AG09309 (cell line): Measurements from ENCODE around the gene SLC35B1.
A peak's percentile ranks its signal among the peaks of the same experiment; 100 is the strongest.

Experiments
- DNase-seq: peaks from one replicate; pipeline ENCODE4 v3.0.0-alpha.2; 2010; ENCODE audit warnings: low read depth
- H3K4me3 ChIP-seq: 2 replicates; pipeline ENCODE4 v1.5.1; 2011; ENCODE audit warnings: mild to moderate bottlenecking, low read depth, low read length, moderate library complexity; ENCODE audit not compliant: control insufficient read depth
- TF ChIP-seq, protein P1 (sequence below): IDR thresholded peaks from 2 replicates; pipeline ENCODE4 v1.5.1; 2011; ENCODE audit warnings: mild to moderate bottlenecking, low read depth, low read length, inconsistent platforms; ENCODE audit not compliant: insufficient read depth, control insufficient read depth; ENCODE audit errors: missing control alignments

SLC35B1 gene

DNA sequence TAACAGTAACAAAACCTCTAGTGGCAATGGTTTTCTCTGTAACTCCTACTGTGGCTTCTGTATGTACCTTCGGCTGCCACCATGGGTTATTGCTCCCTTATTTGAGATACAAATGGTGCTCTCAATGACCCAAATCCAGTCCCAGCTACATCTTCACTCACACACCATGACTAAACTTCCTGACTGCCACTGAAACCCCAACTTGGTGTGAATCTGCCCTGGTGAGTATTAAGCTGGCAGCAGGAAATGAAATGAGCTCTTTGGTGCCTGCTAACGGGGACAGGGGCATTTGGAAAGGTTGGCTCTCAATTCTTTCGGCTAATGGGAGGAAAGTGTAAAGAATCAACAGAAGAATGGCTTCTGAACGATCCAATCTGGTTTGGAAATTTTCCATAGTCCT, 7.5 kb upstream of the SLC35B1 start:
- TF ChIP-seq, protein P1, sequence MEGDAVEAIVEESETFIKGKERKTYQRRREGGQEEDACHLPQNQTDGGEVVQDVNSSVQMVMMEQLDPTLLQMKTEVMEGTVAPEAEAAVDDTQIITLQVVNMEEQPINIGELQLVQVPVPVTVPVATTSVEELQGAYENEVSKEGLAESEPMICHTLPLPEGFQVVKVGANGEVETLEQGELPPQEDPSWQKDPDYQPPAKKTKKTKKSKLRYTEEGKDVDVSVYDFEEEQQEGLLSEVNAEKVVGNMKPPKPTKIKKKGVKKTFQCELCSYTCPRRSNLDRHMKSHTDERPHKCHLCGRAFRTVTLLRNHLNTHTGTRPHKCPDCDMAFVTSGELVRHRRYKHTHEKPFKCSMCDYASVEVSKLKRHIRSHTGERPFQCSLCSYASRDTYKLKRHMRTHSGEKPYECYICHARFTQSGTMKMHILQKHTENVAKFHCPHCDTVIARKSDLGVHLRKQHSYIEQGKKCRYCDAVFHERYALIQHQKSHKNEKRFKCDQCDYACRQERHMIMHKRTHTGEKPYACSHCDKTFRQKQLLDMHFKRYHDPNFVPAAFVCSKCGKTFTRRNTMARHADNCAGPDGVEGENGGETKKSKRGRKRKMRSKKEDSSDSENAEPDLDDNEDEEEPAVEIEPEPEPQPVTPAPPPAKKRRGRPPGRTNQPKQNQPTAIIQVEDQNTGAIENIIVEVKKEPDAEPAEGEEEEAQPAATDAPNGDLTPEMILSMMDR, result no peak
- DNase-seq, result no peak
- H3K4me3 ChIP-seq, result no peak overlapping the region

DNA sequence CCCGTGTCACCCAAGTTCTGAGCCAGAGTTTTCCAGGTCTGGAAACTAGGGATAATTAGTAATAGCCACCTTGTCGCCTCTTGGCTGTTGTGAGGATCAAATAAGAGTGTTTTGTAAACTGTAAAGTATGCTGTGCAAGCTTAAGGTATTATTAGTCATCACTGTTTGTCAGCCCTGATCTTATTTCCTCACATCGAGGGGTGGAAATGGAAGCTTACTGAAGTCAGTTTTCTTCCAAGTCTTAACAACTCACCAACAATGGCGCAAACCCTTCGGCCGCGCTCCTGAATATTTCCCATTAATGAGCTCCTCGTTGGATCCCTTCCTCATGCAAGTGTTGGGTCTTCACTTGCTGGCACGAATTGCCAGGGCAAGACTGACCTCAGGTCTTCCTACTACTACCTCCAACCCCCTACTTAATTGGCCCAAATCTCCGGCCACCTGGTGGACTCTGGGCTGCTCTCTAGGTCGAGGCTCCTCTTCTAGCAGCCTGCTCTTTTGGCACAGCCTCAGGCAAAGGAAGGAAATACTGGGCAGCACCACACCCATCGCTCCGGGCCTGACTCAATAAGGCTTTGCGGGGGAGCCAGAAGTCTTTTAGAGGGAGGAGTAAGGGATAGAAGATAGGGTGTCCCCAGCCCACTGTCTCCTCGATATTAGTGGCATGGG, 885 bp upstream of the SLC35B1 start:
- DNase-seq, result no peak
- peak overlapping the region; percentile 67 for H3K4me3 ChIP-seq
- TF ChIP-seq, protein P1, result no peak

DNA sequence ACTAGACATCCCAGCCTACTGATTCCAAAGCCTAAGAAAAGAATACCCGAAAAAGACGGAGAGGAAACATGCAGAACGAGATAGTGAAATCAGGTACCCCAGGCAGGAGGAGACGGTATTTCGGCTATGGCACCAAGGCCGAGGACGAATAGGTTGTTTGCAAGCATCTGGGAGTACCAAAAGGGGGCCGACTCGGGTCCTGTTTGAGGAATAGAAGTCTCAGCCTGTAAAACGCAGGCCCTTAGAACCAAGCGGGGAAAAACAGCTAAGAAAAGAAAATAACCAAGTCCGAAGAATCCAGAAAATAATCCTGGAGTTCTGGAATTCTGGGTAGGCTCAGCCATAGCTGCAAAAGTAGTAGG, 537 bp downstream of the SLC35B1 start:
- peak overlapping the region; percentile 67 for H3K4me3 ChIP-seq
- no peak for DNase-seq
- TF ChIP-seq, protein P1, result no peak

DNA sequence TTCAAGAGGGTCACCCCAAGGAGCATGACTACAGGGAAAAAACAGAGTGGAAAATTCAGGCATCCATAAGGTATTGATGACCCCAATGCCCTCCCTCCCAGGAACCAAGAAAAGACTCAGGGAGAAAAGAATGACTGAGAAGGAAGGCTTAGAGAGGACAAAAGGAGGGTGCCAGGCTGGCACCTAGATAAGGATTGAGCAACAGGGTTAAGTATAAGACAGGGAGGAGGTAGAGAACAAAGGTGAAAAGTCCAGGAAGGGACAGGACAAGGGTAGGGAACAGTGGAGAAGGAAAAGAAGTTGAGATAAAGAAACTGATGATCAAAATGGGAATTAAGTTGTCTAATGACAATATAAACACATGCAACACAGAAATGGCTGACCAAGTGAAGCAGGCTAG, 2.5 kb downstream of the SLC35B1 start:
- no peak overlapping the region for H3K4me3 ChIP-seq
- TF ChIP-seq, protein P1, result no peak
- no peak for DNase-seq

DNA sequence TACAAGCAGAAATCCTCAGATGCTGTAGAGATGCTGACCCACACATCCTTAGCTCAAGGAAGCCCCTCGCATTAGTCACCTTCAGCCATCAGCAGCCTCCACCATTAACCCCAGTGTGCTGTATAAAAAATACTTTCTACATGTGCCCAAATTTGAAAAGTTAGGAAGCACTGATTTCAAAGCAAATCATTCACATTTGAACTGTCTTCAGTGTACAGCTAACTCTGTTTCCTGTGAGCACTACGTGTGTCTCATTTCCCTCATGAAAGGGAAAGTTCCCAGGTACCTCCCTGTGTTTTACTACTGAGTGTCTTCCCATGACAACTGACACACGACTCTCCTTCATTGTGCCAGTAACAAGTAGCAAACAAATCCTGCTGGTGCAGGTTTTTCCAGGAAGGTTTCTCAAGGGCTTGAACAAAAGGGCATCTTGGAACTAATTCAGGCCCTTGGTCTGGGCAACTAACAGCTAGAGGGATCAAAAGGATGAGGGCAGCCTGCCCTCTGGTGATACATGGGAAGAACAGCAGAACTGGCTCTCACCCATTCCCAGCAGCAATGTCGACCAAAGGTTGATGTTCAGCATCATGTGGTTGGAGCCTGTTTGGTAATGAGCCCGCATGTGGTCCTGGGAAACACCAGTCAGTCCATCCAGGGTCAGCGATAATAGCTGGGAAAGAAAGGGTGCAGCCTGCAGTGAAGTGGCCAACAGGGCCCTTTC, 4.0 kb downstream of the SLC35B1 start:
- DNase-seq, result peak; percentile 11
- TF ChIP-seq, protein P1, result peak; percentile 56
- H3K4me3 ChIP-seq, result no peak overlapping the region

DNA sequence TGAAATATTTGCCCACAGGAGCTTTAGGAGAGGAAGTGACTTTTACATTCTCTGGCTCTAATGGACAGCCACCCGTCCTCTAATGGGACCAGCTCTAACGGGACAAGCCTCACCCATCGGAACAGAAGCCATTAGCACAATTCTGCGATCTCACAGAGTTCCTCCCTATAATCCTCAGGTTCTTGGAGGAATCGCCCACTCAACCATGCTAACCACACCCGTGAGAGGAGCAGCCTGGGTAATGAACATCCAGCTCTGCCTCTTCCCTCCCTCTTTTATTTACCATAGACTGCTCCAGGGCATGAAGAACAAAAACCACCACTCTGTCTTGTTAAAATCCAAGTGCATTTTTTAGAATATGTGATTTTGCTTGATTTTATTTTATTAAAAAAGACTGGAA, 6.8 kb downstream of the SLC35B1 start:
- no peak overlapping the region for H3K4me3 ChIP-seq
- TF ChIP-seq, protein P1, result no peak

More for the DNA sequence above, 6.8 kb downstream of the SLC35B1 start:
- no peak for DNase-seq
